Breast epithelium (tissue), 3 donors: ENCODE data around the gene ARHGAP15.

Experiments
- CTCF ChIP-seq, 3 donors: fragments of 450-650 bp; IDR thresholded peaks; one replicate each; pipeline ENCODE4 v1.5.1; 2016 to 2017; ENCODE audit warnings: antibody characterized with exemption in 3 of 3, mild to moderate bottlenecking in 3 of 3, moderate library complexity in 3 of 3
- POLR2A ChIP-seq: fragments of 450-650 bp; IDR thresholded peaks from one replicate; pipeline ENCODE4 v1.6.1; 2016; ENCODE audit warnings: antibody characterized with exemption, mild to moderate bottlenecking, moderate library complexity
- POLR2AphosphoS5 ChIP-seq, 3 donors: sonication (generic); formaldehyde crosslinking; IDR thresholded peaks; one replicate each; pipeline ENCODE4 v1.6.1; 2017; ENCODE audit warnings: antibody characterized with exemption in 3 of 3

GRCh38 chr2:143535802-143536201 lies 406.6 kb downstream of the ARHGAP15 start:
- no peak for TF ChIP-seq CTCF (IDR thresholded peaks at IDR 0.05)
- no peak for TF ChIP-seq POLR2AphosphoS5 (IDR thresholded peaks at IDR 0.05)
- TF ChIP-seq POLR2A: no peak
